Erythroblast (primary cell): ENCODE measurements around the gene TNRC6A.
"Not testable (repeated sequence)": the region's sequence is repeated elsewhere in the genome, so short reads cannot be mapped to it uniquely, and the experiment has no call there.

Experiments
- DNase-seq, 2 experiments: peaks; one replicate each; lab custom pipeline; 2025; lab: John Stamatoyannopoulos, UW
- GATA1 ChIP-seq: IDR thresholded peaks from 2 replicates; pipeline ENCODE4 v1.6.1; 2011; ENCODE audit warnings: low read depth, mild to moderate bottlenecking, control low read depth, low read length, moderate library complexity
- POLR2A ChIP-seq: IDR thresholded peaks from 2 replicates; pipeline ENCODE4 v1.6.1; 2011; ENCODE audit warnings: mild to moderate bottlenecking, low read length

Gene TNRC6A

DNA sequence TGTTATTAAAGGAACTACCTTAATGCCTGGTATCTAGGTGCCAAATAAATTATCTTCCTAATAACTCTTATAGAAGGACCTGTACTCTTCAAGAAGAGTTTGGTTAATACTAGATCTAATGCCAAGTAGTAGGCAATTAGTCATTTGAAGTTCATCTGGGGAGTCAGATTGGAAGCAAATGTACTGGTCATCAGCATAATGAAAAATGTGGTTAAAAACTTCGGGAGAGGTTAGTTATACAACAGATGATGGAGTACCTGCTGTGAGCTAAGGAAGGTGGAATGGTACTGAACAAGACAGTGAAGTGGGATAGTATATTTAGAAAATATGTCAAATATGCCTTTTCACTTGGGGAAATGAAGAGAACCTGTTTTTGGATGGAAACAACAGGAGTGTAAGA lies 49.2 kb downstream of the TNRC6A start:
- no peak for TF ChIP-seq GATA1
- TF ChIP-seq POLR2A: no peak
- no peak for DNase-seq

GRCh38 chr16:24781256-24781655 lies 51.8 kb downstream of the TNRC6A start:
- TF ChIP-seq POLR2A (no peak), GATA1 (no peak)
- DNase-seq: no peak

DNA sequence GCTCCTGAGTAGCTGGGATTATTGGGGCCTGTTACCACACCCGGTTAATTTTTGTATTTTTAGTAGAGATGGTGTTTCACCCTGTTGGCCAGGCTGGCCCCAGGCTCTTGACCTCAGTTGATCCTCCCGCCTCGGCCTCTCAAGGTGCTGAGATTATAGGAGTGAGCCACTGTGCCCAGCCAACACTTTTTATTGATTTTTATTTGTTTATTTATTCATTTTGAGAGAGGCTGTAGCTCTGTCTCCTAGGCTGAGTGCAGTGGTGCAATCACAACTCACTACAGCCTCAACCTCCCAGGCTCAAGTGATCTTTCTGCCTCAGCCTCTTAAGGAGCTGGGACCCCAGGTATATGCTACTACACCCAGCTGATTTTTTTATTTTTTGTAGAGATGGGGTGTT lies 54.7 kb downstream of the TNRC6A start:
- TF ChIP-seq GATA1: no peak
- no peak for TF ChIP-seq POLR2A
- DNase-seq: no peak

DNA sequence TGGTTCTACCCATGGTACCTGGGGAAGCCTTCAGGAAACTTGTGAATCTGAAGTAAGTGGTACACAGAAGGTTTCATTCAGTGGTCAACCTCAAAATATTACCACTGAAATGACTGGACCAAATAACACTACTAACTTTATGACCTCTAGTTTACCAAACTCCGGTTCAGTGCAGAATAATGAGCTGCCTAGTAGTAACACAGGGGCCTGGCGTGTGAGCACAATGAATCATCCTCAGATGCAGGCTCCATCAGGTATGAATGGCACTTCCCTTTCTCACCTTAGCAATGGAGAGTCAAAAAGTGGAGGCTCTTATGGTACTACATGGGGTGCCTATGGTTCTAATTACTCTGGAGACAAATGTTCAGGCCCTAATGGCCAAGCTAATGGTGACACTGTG lies 60.4 kb downstream of the TNRC6A start:
- DNase-seq: no peak
- TF ChIP-seq GATA1 (no peak), POLR2A (no peak)

- TF ChIP-seq GATA1: no peak
- TF ChIP-seq POLR2A: no peak
These were observed 71.1 kb downstream of the TNRC6A start for GRCh38 chr16:24800586-24800985.

GRCh38 chr16:24801761-24802302 lies 72.4 kb downstream of the TNRC6A start:
- DNase-seq: no peak
- no peak for TF ChIP-seq POLR2A
- TF ChIP-seq GATA1: no peak

More at GRCh38 chr16:24800586-24800985, 71.1 kb downstream of the TNRC6A start:
- peak; percentile 21 to 33 for DNase-seq

DNA sequence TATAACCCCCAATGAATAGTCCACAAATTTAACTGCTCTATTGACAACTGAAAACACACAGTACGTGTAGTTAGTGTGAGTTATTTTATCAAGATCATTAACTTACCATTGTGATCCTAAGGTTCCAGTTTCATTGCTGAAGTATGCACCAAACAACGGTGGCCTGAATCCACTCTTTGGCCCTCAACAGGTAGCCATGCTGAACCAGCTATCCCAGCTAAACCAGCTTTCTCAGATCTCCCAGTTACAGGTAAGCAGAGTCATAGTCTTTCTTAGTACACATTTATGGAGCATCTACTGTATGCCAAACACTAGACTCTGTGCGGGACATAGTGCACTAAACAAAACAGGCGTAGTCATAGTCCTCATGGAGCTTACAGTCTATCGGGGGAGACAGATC lies 76.0 kb downstream of the TNRC6A start:
- TF ChIP-seq POLR2A (no peak), GATA1 (no peak)
- no peak for DNase-seq

- no peak for TF ChIP-seq GATA1
- no peak for TF ChIP-seq POLR2A
- DNase-seq: no peak
These were observed 77.8 kb downstream of the TNRC6A start for GRCh38 chr16:24807301-24807700.

DNA sequence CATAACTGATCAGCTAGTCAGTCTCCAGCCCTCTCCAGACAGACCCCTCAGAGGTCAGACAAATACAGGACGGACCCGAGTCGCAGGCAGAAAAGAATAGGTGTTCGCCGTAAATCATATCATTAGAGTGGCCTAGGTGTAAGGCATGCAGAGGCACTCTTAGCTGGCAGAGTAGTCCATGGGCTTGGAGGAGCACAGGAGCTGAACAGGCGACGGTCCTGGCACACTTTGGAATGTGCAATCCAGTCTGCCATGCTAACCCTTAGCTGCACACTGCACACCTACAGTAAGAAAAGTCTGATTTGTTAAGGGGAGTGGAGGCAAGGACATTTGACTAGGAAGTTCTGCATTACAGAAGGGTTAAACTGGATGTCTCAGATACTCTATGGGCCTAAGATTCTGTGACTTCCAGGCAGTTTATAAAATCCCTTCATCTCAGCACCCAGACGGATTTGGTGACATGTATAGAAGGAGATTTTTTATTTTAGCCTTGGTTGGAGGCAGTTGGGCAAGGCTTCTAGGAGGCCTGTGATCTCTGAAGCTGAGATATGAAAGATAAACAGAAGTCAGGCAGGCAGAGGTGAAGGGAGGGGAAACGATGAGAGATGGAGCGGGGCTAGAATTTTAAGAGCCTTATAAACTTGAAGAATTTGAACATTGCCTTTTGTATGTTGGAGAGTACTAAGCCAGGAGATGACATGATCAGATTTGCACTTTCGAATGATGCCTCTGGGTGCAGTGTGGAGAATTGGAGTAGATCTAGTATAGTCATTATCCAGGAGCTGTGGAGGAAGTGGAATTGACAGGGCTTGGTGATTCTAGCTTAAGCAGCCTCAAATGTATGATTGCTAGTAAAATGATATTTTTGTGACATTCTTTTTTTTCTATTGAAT lies 81.7 kb downstream of the TNRC6A start:
- no peak for TF ChIP-seq GATA1
- TF ChIP-seq POLR2A: no peak
- DNase-seq: peak; percentile 7 to 16

DNA sequence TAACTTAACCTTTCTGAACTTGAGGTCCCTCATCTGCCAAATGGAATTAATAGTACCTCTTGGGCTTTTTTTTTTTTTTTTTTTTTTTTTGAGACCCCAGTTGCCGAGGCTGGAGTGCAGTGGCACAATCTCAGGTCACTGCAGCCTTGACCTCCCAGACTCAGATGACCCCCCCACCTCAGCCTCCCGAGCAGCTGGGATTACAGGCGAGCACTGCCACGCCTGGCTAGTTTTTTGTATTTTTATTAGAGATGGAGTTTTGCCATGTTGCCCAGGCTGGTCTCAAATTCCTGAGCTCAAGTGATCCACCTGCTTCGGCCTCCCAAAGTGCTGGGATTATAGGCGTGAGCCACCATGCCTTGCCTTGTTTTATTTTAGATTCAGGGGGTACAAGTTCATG lies 83.4 kb downstream of the TNRC6A start:
- DNase-seq: not testable (repeated sequence)

DNA sequence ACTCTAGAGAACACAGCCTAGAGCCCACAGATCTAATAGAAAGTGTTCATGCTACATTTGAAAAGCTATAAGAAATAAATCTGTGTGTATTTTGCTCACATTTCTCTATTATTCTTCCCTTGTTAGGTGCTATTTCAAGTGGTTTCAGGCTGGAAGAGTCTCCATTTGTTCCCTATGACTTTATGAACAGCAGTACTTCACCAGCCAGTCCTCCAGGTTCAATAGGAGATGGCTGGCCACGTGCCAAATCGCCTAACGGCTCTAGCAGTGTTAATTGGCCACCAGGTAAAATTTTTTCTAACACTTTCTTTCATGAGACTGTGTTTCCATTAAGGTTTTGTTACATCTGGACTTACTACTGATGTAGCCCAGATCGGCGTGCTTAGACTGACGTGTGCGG lies 85.6 kb downstream of the TNRC6A start:
- TF ChIP-seq GATA1 (no peak), POLR2A (no peak)
- no peak for DNase-seq

DNA sequence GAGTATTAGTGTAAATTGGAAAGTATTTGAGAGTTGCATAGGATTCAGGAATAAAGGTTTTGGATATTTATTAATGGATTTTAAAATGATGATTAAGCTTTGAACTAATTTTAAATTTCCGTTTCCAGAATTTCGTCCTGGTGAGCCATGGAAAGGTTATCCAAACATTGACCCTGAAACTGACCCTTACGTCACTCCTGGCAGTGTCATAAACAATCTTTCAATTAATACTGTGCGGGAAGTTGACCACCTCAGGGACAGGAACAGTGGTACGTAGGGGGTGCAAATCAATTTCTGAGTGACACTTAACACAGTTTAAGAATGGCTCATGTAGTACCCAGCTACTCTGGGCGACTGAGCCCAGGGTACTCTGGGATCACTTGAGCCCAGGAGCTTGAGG lies 87.2 kb downstream of the TNRC6A start:
- DNase-seq: no peak
- no peak for TF ChIP-seq POLR2A
- no peak for TF ChIP-seq GATA1

- TF ChIP-seq POLR2A (no peak), GATA1 (no peak)
- DNase-seq: no peak
These were observed 90.1 kb downstream of the TNRC6A start for GRCh38 chr16:24819462-24820040.

DNA sequence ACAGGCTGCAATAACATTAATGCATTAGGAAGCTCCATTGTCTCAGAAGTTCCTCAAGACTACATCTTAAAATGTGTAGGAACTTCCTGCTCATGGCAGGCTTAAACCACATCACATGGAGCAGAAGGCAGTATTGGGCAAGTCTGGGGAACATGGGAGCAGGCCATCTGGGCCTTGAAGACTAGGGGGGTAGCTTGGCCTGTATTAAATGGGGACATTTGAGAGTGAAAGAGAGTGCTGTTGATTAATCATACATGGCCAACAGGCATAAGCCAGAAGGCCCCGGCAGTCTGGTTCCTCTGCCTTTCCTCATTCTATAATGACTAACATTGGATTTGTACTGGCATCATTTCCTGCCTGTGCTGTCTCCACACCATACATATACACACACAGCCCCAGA lies 91.1 kb downstream of the TNRC6A start:
- DNase-seq: no peak
- TF ChIP-seq POLR2A: no peak
- no peak for TF ChIP-seq GATA1
